CD4-positive, alpha-beta T cell treated with Interleukin-4 for 1 hour (primary cell): ENCODE data around the gene ACTL7A.
"Not testable (repeated sequence)": the region's sequence is repeated elsewhere in the genome, so short reads cannot be mapped to it uniquely, and the experiment has no call there.

Source experiments
- DNase-seq, 2 donors: peaks; one replicate each; pipeline ENCODE4 v3.0.0-alpha.2; 2020 to 2022

The ACTL7A gene

DNA sequence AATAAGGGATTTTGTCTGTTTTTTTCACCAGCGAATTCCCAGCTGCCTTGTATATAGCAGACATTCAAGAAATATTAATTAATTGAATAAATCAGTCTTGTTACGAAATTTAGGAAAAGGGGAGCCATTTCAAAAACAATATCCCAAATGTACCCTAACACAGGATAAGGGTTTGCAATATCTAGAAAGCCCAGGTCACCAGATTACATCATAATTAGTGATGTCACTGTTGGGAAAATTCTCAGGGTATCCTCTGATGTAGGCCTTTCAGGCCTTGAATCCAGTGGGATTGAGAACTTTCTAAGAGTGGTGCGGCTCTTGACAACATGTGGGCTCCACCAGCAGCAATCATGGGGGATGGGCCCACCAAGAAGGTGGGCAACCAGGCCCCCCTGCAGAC is at the start of gene ACTL7A:
TSS of gene ACTL7A (plus strand) at position 270 of the 400 bp plus-strand sequence. CDS start at position 327, 57 bp downstream.
- no peak for DNase-seq

DNA sequence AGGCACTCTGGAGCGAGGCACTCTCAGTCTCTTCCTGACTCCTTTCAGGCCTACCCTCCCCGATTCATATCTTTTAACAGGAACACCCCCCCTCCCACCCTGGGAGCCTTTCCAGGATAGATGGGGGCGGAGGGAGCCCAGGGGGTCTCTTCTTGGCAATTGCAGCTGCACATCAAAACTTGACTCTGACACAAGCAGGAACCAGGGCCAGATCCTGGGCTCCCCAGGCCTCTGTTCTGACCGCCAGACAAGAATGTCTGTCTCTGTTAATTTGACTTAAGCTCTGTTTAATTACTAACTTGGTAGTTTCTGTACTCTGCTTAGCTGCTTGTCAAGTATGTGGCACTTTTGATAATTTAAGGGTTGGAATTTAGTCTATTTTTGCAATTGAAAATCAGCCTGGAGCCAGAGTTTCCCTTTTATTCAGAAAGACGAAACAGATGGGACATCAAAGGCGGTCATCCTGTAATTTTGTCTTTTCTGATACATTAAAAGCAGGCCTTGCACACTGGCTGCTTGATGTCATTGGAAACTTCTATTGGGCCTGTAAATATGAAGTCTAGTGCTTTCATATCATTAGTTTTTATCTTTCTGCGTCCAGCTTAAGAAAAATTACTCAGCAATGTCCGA is 49.6 kb upstream of the ACTL7A start:
- DNase-seq, result no peak

DNA sequence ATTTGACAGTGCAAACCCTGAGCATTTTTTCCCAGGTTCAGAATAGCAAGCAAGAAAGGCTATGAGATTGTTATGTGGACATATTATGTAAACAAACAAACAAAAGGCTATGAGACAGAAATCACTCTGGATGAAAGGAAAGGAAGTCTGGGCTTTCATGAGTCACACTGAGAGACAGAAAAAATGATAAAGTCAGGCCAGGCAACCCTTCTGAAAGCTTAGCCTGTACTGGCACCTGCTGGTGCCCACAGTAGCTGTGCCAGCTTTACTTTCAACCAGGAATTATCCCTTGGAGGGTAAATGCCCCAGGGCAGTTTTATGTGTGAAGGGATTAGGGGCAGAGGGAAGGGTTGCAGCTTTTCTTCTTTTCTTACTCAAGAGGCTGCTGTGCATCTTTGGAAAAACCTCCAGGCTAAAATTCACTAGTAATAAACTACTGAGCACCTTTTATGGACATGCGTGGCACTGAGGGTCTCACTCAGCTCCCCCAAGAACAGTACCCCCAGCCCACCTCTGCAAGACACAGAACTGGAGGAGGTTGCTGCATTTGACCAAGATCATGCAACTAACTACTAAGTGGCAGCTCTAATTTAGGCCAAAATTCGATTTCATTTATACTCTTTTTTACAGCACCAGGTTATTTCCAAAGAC is 48.0 kb upstream of the ACTL7A start:
- peak in 1 of 2 donors; percentile 4 for DNase-seq

DNA sequence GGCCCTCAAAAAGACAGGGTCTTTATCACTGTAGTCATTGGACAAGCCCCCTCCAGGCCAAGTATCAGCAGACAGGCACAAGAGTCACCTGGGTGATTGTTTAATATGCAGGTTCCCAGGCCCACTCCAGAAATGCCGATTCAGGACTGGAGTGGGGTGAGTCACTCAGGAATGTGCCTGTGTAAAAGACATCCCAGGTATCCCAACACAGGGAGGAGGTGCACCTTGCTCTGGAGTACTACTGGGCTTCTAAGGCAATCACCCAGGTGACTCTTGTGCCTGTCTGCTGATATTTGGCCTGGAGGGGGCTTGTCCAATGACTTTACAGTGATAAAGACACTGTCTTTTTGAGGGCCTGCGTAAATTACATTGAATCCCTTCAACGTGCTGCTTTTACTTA is 46.9 kb upstream of the ACTL7A start:
- DNase-seq, result no peak

GRCh38 chr9:108816037-108816436 is 46.0 kb upstream of the ACTL7A start:
- DNase-seq, result no peak

GRCh38 chr9:108823829-108824228 is 38.2 kb upstream of the ACTL7A start:
- DNase-seq, result no peak

GRCh38 chr9:108830272-108830671 is 31.8 kb upstream of the ACTL7A start:
- no peak for DNase-seq

GRCh38 chr9:108831496-108832178 is 30.4 kb upstream of the ACTL7A start:
- DNase-seq, result no peak

GRCh38 chr9:108832179-108832500 is 29.9 kb upstream of the ACTL7A start:
- no peak for DNase-seq

DNA sequence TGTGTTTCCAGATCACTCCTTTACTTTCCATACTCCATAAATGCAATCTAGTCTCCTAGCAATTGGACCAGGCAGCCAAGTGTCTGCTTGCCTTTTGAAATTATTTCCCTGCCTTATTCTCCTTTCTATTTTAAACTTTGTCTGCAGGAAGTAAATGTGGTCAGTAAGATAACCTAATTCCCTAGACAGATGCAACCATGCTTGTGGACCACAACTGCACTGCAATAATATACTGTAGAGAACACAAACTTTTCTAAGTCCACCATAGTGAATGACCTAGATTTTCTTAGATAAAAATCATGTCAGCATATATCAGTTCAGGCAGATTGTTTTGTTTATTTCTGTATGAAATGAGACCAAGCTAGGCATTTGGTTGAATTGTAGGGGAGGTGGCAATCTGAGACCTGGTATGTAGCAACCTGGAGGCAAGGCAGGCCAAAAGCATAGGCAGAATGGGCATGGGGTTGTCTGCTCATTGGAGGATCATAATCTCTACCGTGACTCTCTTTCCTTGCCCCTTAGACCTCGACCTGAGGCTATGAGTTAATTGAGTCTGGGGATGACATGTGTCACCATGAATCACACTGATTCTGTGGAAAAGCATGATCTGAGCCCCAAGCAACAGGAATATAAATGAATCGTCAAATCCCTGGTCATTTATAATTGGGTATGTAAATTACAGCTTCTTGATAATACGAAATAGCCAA is 27.0 kb upstream of the ACTL7A start:
- DNase-seq, result no peak

DNA sequence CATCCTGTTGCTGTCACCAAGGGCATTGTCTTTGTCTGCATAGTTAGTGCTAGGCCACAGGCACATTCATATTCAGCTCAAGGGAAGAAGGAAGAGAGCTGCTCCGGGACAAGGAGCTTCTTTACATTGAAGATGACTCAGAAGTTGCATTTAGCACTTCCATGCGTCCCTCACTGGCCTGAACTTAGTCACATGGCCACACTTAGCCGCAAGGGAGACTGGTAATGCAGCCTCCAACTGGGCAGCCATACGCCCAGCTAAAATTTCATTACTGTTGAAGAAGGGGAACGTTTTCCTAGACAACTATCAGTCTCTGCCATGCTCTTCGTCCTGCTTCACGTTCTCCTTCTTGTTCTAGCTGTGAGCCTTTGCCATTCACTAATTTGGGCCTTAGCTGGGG is 26.2 kb upstream of the ACTL7A start:
- no peak for DNase-seq

GRCh38 chr9:108836319-108836718 is 25.7 kb upstream of the ACTL7A start:
- DNase-seq, result no peak

GRCh38 chr9:108836781-108837180 is 25.3 kb upstream of the ACTL7A start:
- no peak for DNase-seq

GRCh38 chr9:108837530-108837929 is 24.5 kb upstream of the ACTL7A start:
- no peak for DNase-seq

DNA sequence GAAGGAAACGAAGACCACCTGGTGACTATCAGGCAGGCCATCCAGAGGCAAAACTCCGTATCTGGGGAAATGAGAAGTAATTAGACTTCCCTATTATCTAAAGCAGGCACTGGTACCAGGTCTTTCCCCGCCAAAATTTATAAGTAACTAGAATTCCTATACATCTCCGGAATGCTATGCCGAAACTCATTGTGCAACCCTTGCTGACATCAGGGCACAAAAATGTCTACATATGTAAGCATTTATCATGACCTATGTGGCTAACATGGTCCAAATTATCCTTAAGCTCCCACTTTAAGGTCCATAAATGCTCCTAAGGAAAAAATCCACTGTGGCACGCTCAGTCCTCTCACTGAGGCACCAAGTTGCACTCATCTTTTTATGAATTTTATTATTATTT is 24.0 kb upstream of the ACTL7A start:
- DNase-seq, result no peak

- not testable (repeated sequence) for DNase-seq
Observed at GRCh38 chr9:108839561-108839960, 22.5 kb upstream of the ACTL7A start.

- peak in 1 of 2 donors; percentile 18 for DNase-seq
Observed at GRCh38 chr9:108842610-108843295, 19.3 kb upstream of the ACTL7A start.

DNA sequence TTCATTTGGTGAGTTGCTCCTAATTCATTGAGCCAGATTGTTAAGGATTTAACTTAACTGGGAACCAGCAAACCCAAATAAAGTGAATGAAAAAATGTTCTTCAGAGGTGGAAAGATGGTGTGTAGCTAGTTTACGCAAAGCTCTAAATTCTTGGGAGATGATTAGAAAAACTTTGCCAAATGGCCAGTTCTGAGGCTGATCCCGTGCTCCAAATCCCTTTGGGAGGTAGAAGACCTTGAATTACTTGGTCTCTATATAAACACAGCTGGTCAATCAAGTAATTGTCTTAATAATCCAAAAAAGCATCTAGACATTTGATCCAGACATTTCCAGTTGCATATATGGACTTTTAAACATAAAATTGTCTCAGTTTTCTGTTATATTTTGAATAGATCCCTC is 17.7 kb upstream of the ACTL7A start:
- DNase-seq, result no peak

GRCh38 chr9:108844856-108845255 is 17.2 kb upstream of the ACTL7A start:
- no peak for DNase-seq

GRCh38 chr9:108845507-108845906 is 16.6 kb upstream of the ACTL7A start:
- DNase-seq, result no peak

GRCh38 chr9:108845947-108846346 is 16.1 kb upstream of the ACTL7A start:
- no peak for DNase-seq

DNA sequence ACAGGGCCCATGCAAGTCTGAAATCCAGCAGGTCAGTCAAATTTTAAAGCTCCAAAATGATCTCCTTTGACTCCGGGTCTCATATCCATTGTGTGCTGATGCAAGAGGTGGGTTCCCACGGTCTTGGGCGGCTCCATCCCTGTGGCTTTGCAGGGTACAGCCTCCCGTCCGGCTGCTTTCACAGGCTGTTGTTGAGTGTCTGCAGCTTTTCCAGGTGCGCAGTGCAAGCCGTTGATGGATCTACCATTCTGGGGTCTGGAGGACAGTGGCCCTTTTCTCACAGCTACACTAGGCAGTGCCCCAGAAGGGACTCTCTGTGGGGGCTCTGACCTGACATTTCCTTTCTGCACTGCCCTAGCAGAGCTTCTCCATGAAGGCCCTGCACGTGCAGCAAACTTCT is 13.8 kb upstream of the ACTL7A start:
- DNase-seq, result not testable (repeated sequence)

DNA sequence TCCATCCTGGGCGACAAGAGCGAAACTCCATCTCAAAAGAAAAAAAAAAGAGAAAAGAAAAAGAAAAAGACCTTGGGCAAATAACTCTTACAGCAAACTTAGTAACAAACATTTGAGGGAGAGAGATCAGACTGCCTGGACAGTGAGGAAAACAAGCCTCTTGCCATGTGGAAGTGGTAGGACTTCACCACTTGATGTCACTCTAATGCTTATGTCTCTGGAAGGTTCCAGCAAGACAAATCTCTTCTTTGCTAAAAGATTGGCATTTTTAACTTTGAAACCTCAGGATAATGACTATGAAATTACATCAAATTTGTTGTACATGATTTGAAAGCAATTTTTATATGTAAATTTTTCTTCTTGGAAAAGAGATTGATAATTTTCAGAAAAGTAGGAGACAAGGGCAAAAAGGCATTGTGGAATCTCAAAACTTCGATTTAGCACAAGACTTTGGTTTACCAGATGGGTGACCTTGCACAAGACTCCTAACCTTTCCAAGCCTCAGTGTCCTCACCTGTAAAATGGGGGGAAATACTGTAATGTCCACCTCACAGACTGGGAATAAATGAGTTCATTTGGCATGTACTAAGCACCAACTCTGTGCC is 11.7 kb upstream of the ACTL7A start:
- no peak for DNase-seq
